Stimulated activated CD4-positive, alpha-beta T cell treated with anti-CD3 and anti-CD28 coated beads, Interleukin-1b, Interleukin-23, amount 100 ng/mL, for 48 hours (primary cell): ENCODE data around the gene EPHA2.

ENCODE experiments used
- DNase-seq: peaks from one replicate; pipeline ENCODE4 v3.0.0-alpha.2; 2020

The EPHA2 gene

GRCh38 chr1:16133007-16133961, 22.6 kb downstream of the EPHA2 start:
- no peak for DNase-seq

GRCh38 chr1:16132325-16132785, 23.5 kb downstream of the EPHA2 start:
- no peak for DNase-seq

- no peak for DNase-seq
Observed at GRCh38 chr1:16131636-16132324, 24.1 kb downstream of the EPHA2 start.

- no peak for DNase-seq
Observed at GRCh38 chr1:16130827-16131226, 25.0 kb downstream of the EPHA2 start.

GRCh38 chr1:16129921-16130543, 25.8 kb downstream of the EPHA2 start:
- DNase-seq, result no peak

- DNase-seq, result no peak
Observed at GRCh38 chr1:16129316-16129715, 26.6 kb downstream of the EPHA2 start.

GRCh38 chr1:16128338-16128741, 27.5 kb downstream of the EPHA2 start:
- no peak for DNase-seq

- no peak for DNase-seq
Observed at GRCh38 chr1:16127676-16128337, 28.1 kb downstream of the EPHA2 start.

GRCh38 chr1:16126743-16127515, 28.9 kb downstream of the EPHA2 start:
- DNase-seq, result no peak

- DNase-seq, result no peak
Observed at GRCh38 chr1:16126160-16126559, 29.7 kb downstream of the EPHA2 start.

GRCh38 chr1:16125483-16125882, 30.4 kb downstream of the EPHA2 start:
- no peak for DNase-seq

- DNase-seq, result no peak
Observed at GRCh38 chr1:16125088-16125470, 30.8 kb downstream of the EPHA2 start.

- no peak for DNase-seq
Observed at GRCh38 chr1:16124377-16125087, 31.3 kb downstream of the EPHA2 start.

- DNase-seq, result peak; percentile 52
Observed at GRCh38 chr1:16122916-16123315, 33.0 kb downstream of the EPHA2 start.

- no peak for DNase-seq
Observed at GRCh38 chr1:16122350-16122881, 33.5 kb downstream of the EPHA2 start.

- DNase-seq, result no peak
Observed at GRCh38 chr1:16120940-16121410, 34.9 kb downstream of the EPHA2 start.

- DNase-seq, result no peak
Observed at GRCh38 chr1:16120407-16120806, 35.5 kb downstream of the EPHA2 start.

- no peak for DNase-seq
Observed at GRCh38 chr1:16119926-16120325, 35.9 kb downstream of the EPHA2 start.

- DNase-seq, result no peak
Observed at GRCh38 chr1:16119504-16119903, 36.4 kb downstream of the EPHA2 start.

- DNase-seq, result no peak
Observed at GRCh38 chr1:16118706-16119105, 37.2 kb downstream of the EPHA2 start.

GRCh38 chr1:16117936-16118335, 37.9 kb downstream of the EPHA2 start:
- no peak for DNase-seq
